Measurements from ENCODE around the gene NEURL1.

Gene NEURL1

GRCh38 chr10:103493362-103493915, at the start of gene NEURL1:
Gene NEURL1, plus strand, starts transcription at chr10:103493705. Its CDS starts 683 bp downstream, at chr10:103494388.
- DNase-seq (ENCODE audit: low spot score): no peak

GRCh38 chr10:103444478-103444877, 49.0 kb upstream of the NEURL1 start:
- no peak for DNase-seq (ENCODE audit: low spot score)

- no peak for DNase-seq (ENCODE audit: low spot score)
Measured at GRCh38 chr10:103445366-103445765, 48.1 kb upstream of the NEURL1 start.

- peak; percentile 76 for DNase-seq (ENCODE audit: low spot score)
Measured at GRCh38 chr10:103445767-103446567, 47.5 kb upstream of the NEURL1 start.

GRCh38 chr10:103447187-103447586, 46.3 kb upstream of the NEURL1 start:
- no peak for DNase-seq (ENCODE audit: low spot score)

GRCh38 chr10:103448746-103449145, 44.8 kb upstream of the NEURL1 start:
- DNase-seq (ENCODE audit: low spot score): peak; percentile 68

- DNase-seq (ENCODE audit: low spot score): no peak
Measured at GRCh38 chr10:103449208-103450144, 44.0 kb upstream of the NEURL1 start.

GRCh38 chr10:103450201-103450695, 43.3 kb upstream of the NEURL1 start:
- DNase-seq (ENCODE audit: low spot score): no peak

GRCh38 chr10:103451091-103451813, 42.3 kb upstream of the NEURL1 start:
- peak; percentile 81 for DNase-seq (ENCODE audit: low spot score)

GRCh38 chr10:103451831-103452505, 41.5 kb upstream of the NEURL1 start, which contains the start of gene CALHM2:
Gene CALHM2, minus strand, starts transcription at chr10:103452370. Its CDS starts 2,429 bp downstream, at chr10:103449941.
- DNase-seq (ENCODE audit: low spot score): no peak

GRCh38 chr10:103452506-103453230, 40.8 kb upstream of the NEURL1 start:
- DNase-seq (ENCODE audit: low spot score): no peak

- no peak for DNase-seq (ENCODE audit: low spot score)
Measured at GRCh38 chr10:103454026-103454425, 39.5 kb upstream of the NEURL1 start.

- DNase-seq (ENCODE audit: low spot score): no peak
Measured at GRCh38 chr10:103455235-103455634, 38.3 kb upstream of the NEURL1 start.

- DNase-seq (ENCODE audit: low spot score): no peak
Measured at GRCh38 chr10:103456074-103456660, 37.3 kb upstream of the NEURL1 start.

GRCh38 chr10:103457176-103457712, 36.3 kb upstream of the NEURL1 start:
- no peak for DNase-seq (ENCODE audit: low spot score)

- DNase-seq (ENCODE audit: low spot score): no peak
Measured at GRCh38 chr10:103457896-103458583, 35.5 kb upstream of the NEURL1 start.

- DNase-seq (ENCODE audit: low spot score): no peak
Measured at GRCh38 chr10:103458720-103459119, 34.8 kb upstream of the NEURL1 start, which contains the start of gene CALHM1. Gene CALHM1, minus strand, starts transcription at chr10:103458900. Its CDS starts 149 bp downstream, at chr10:103458751.

- DNase-seq (ENCODE audit: low spot score): no peak
Measured at GRCh38 chr10:103459615-103460014, 33.9 kb upstream of the NEURL1 start.

GRCh38 chr10:103463499-103463898, 30.0 kb upstream of the NEURL1 start:
- DNase-seq (ENCODE audit: low spot score): no peak

All from kidney capillary endothelial cell (primary cell).